Posterior vena cava (tissue), 2 donors: ENCODE measurements around the gene GRAMD1B. TPM values are rescaled to one million over a fixed set of nuclear protein-coding genes. Genes with fewer than 3 reads are reported as not detected.
"Not testable (repeated sequence)": the region's sequence is repeated elsewhere in the genome, so short reads cannot be mapped to it uniquely, and the experiment has no call there.

ENCODE experiments used
- DNase-seq: peaks from one replicate; pipeline ENCODE4 v3.0.0-alpha.2; 2020; ENCODE audit warnings: low spot score
- intact Hi-C, 2 donors: fragments of 100-400 bp; cut with DNase I; formaldehyde crosslinking; loops; one replicate each; pipeline versions ENCODE4 v1.14.1 to v1.14.2; 2022 to 2023
- total RNA-seq, 2 donors: library from RNA; stranded (reverse); fragmentation: NEBNext Ultra II Directional; extraction: Animal tissue kit (Norgen Biotek cat#: 25700); gene quantifications; one replicate each; pipeline ENCODE4 v1.2.1, GENCODE V29; 2021
- donor health status: DM: yes; HTN: yes; CAD: no.
- donor health status: DM: yes; HTN: yes; CAD: no.

GRAMD1B gene
- total RNA-seq, 2 donors from 2014 or later, result 3.3 to 5.9 TPM

GRCh38 chr11:123519055-123519796, 89.2 kb downstream of the GRAMD1B start:
- intact Hi-C loops, result loop anchor here in 1 of 2 donors (10.0 kb wide), 1 partner anchor 56 kb away; no protein-coding TSS in a partner anchor
- no peak for DNase-seq

GRCh38 chr11:123519797-123520193, 89.7 kb downstream of the GRAMD1B start:
- intact Hi-C loops, result loop anchor here in 1 of 2 donors (10.0 kb wide), 1 partner anchor 55 kb away; no protein-coding TSS in a partner anchor

GRCh38 chr11:123520476-123520875, 90.4 kb downstream of the GRAMD1B start:
- DNase-seq, intact Hi-C loops: not testable (repeated sequence)

More at GRCh38 chr11:123519797-123520193, 89.7 kb downstream of the GRAMD1B start:
- DNase-seq, result no peak

- no peak for DNase-seq
- intact Hi-C loops, result no loop called here
Observed at GRCh38 chr11:123521001-123521400, 90.9 kb downstream of the GRAMD1B start.

- intact Hi-C loops, result no loop called here
- DNase-seq, result no peak
Observed at GRCh38 chr11:123521930-123522329, 91.9 kb downstream of the GRAMD1B start.

- intact Hi-C loops, result no loop called here
Observed at GRCh38 chr11:123523539-123523938, 93.5 kb downstream of the GRAMD1B start.

GRCh38 chr11:123525097-123525496, 95.0 kb downstream of the GRAMD1B start:
- no peak for DNase-seq
- intact Hi-C loops, result no loop called here

More at GRCh38 chr11:123523539-123523938, 93.5 kb downstream of the GRAMD1B start:
- no peak for DNase-seq

- no peak for DNase-seq
- intact Hi-C loops, result no loop called here
Observed at GRCh38 chr11:123525511-123525918, 95.4 kb downstream of the GRAMD1B start.

GRCh38 chr11:123526027-123526805, 96.1 kb downstream of the GRAMD1B start:
- DNase-seq, result no peak
- intact Hi-C loops, result no loop called here

GRCh38 chr11:123526918-123527317, 96.8 kb downstream of the GRAMD1B start:
- intact Hi-C loops, result no loop called here

GRCh38 chr11:123527526-123527925, 97.5 kb downstream of the GRAMD1B start:
- intact Hi-C loops, result no loop called here
- DNase-seq, result no peak

More at GRCh38 chr11:123526918-123527317, 96.8 kb downstream of the GRAMD1B start:
- DNase-seq, result no peak

- intact Hi-C loops, result no loop called here
- DNase-seq, result no peak
Observed at GRCh38 chr11:123527947-123528346, 97.9 kb downstream of the GRAMD1B start.

- no peak for DNase-seq
- intact Hi-C loops, result no loop called here
Observed at GRCh38 chr11:123531325-123531724, 101.3 kb downstream of the GRAMD1B start.

GRCh38 chr11:123532131-123532530, 102.1 kb downstream of the GRAMD1B start:
- intact Hi-C loops, result no loop called here
- no peak for DNase-seq

- no peak for DNase-seq
- intact Hi-C loops, result no loop called here
Observed at GRCh38 chr11:123535401-123535800, 105.3 kb downstream of the GRAMD1B start.

- no peak for DNase-seq
- intact Hi-C loops, result no loop called here
Observed at GRCh38 chr11:123536690-123537437, 106.8 kb downstream of the GRAMD1B start.

GRCh38 chr11:123537726-123538125, 107.7 kb downstream of the GRAMD1B start:
- no peak for DNase-seq
- intact Hi-C loops, result no loop called here

GRCh38 chr11:123543797-123544196, 113.7 kb downstream of the GRAMD1B start:
- DNase-seq, result no peak
- intact Hi-C loops, result no loop called here

- intact Hi-C loops, result no loop called here
Observed at GRCh38 chr11:123544631-123545375, 114.7 kb downstream of the GRAMD1B start.

More at GRCh38 chr11:123544631-123545375, 114.7 kb downstream of the GRAMD1B start:
- no peak for DNase-seq
